SIG-M5 treated with dmso at 0.1 percent for 504 hours (cell line): ENCODE measurements around the gene PRH2.

Source experiments
- DNase-seq: peaks from one replicate; lab custom pipeline; 2025; ENCODE audit not compliant: unreplicated experiment; lab: John Stamatoyannopoulos, UW

Gene PRH2

GRCh38 chr12:10959804-10960203, 30.8 kb downstream of the PRH2 start:
- no peak for DNase-seq

- DNase-seq, result no peak
Observed at GRCh38 chr12:10960211-10960610, 31.2 kb downstream of the PRH2 start.

- DNase-seq, result no peak
Observed at GRCh38 chr12:10965476-10965875, 36.4 kb downstream of the PRH2 start.

GRCh38 chr12:10966314-10966713, 37.3 kb downstream of the PRH2 start:
- DNase-seq, result no peak

GRCh38 chr12:10967409-10967808, 38.4 kb downstream of the PRH2 start:
- DNase-seq, result no peak

- no peak for DNase-seq
Observed at GRCh38 chr12:10968765-10969456, 39.9 kb downstream of the PRH2 start.

- no peak for DNase-seq
Observed at GRCh38 chr12:10974965-10975364, 45.9 kb downstream of the PRH2 start.

- DNase-seq, result no peak
Observed at GRCh38 chr12:10982244-10982643, 53.2 kb downstream of the PRH2 start.
